ENCODE data around the gene SUSD3. TPM values are rescaled to one million over a fixed set of nuclear protein-coding genes. Genes with fewer than 3 reads are reported as not detected.

Gene SUSD3
- total RNA-seq, 1 experiment from 2014 or later, result 11.9 TPM

GRCh38 chr9:93077367-93077766 is 18.9 kb downstream of the SUSD3 start (continued):
- TF ChIP-seq PRDM15 (CRISPR knock-in tag; IDR thresholded peaks at IDR 0.05) (no peak), FOXK1 (CRISPR knock-in tag; IDR thresholded peaks at IDR 0.05) (no peak), SOX15 (CRISPR knock-in tag; IDR thresholded peaks at IDR 0.05) (no peak), GTF2I (CRISPR knock-in tag; conservative IDR thresholded peaks at IDR 0.05) (no peak), ZNF232 (CRISPR knock-in tag; IDR thresholded peaks at IDR 0.05) (no peak), ATF6 (CRISPR knock-in tag; IDR thresholded peaks at IDR 0.05) (no peak), NR1H2 (CRISPR knock-in tag; IDR thresholded peaks at IDR 0.05) (no peak), HMGXB4 (CRISPR knock-in tag; IDR thresholded peaks at IDR 0.05) (no peak), PREB (CRISPR knock-in tag; IDR thresholded peaks at IDR 0.05; ENCODE audit: borderline replicate concordance) (no peak)

- no peak overlapping the region for H3K4me3 Mint-ChIP-seq
- H3K4me1 Mint-ChIP-seq, result 0 out of 2 replicates have a peak, but pooled peaks cover 2% of the 10 kb centered on the region
- DNase-seq (ENCODE audit: low spot score), result no peak
- POLR2A ChIA-PET, result no interaction called here
- ATAC-seq, result no peak
- H3K27me3 Mint-ChIP-seq (ENCODE audit: low read depth), result no peaks in the 10 kb centered on the region
- H3K27ac Mint-ChIP-seq, result no peak overlapping the region
- no peaks in the 10 kb centered on the region for H3K36me3 Mint-ChIP-seq
- CTCF ChIA-PET, result no interaction called here
- no peaks in the 10 kb centered on the region for H3K9me3 Mint-ChIP-seq
- TF ChIP-seq ZNF219 (CRISPR knock-in tag; IDR thresholded peaks at IDR 0.05; ENCODE audit: borderline replicate concordance), result no peak
- no peak for TF ChIP-seq ETV6 (CRISPR knock-in tag; IDR thresholded peaks at IDR 0.05)
- no peak for TF ChIP-seq IRF1 (CRISPR knock-in tag; IDR thresholded peaks at IDR 0.05)
- TF ChIP-seq ZNF423 (CRISPR knock-in tag; IDR thresholded peaks at IDR 0.05), result no peak
- no peak for TF ChIP-seq ZNF416 (CRISPR knock-in tag; IDR thresholded peaks at IDR 0.05)
- no peak for TF ChIP-seq STAT6 (CRISPR knock-in tag; conservative IDR thresholded peaks at IDR 0.05; ENCODE audit: low read depth)
- no peak for TF ChIP-seq HMGXB4 (CRISPR knock-in tag; IDR thresholded peaks at IDR 0.05)
- TF ChIP-seq CBFB (CRISPR knock-in tag; IDR thresholded peaks at IDR 0.05; ENCODE audit: low read depth), result no peak
- TF ChIP-seq CREM (CRISPR knock-in tag; IDR thresholded peaks at IDR 0.05), result no peak
- no peak for TF ChIP-seq FOXP1 (CRISPR knock-in tag; IDR thresholded peaks at IDR 0.05; ENCODE audit: borderline replicate concordance)
- TF ChIP-seq ZNF671 (CRISPR knock-in tag; IDR thresholded peaks at IDR 0.05), result no peak
- TF ChIP-seq TP53 (CRISPR knock-in tag; IDR thresholded peaks at IDR 0.05), result no peak
- TF ChIP-seq CTCF (IDR thresholded peaks at IDR 0.05), result no peak
These were observed 19.3 kb downstream of the SUSD3 start for GRCh38 chr9:93077811-93078210.
